Stimulated activated CD8-positive, alpha-beta memory T cell treated with anti-CD3 and anti-CD28 coated beads, Interleukin-7, amount 100 ng/mL, for 1 hour (primary cell): ENCODE measurements around the gene RNF121.

ENCODE experiments used
- DNase-seq, 2 donors: peaks; one replicate each; pipeline ENCODE4 v3.0.0-alpha.2; 2020; ENCODE audit warnings: low read depth in 2 of 2

The RNF121 gene

DNA sequence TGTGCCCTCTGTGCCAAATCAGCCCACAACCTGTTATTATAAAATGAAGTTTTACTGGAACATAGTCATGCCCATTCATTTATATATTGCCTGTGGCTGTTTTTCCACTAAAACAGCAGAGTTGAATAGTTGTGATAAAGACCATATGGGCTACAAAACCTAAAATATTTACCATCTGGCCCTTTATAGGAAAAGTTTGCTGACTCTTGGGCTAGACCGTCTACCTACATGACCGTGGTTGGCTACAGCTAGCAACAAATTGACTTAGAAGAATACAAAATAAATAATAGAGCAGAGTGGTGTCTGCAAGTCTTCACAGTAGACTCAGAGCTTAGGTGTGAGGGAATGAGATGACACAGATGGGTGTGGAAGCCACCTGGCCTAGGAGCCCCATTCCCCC lies 58.7 kb downstream of the RNF121 start:
- DNase-seq, result no peak

DNA sequence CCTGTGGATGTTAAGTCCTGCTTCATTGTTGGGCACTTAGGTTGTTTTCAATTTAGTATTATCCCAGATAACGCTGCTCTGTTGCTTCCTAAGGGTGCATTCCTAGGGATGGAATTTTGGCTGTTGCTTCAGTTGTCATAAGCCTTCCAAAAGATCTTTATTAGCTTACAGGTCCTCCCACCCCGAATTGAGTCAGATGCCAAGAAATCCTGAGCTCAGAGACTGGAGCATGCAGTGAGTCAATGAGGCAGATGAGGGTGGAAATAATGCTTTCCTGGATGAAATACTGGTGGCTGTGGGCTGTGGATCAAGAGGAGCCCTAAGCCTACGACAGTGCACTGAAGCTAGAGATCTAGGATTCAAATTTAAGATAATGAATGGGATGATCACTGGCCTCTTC lies 59.2 kb downstream of the RNF121 start:
- DNase-seq, result no peak

DNA sequence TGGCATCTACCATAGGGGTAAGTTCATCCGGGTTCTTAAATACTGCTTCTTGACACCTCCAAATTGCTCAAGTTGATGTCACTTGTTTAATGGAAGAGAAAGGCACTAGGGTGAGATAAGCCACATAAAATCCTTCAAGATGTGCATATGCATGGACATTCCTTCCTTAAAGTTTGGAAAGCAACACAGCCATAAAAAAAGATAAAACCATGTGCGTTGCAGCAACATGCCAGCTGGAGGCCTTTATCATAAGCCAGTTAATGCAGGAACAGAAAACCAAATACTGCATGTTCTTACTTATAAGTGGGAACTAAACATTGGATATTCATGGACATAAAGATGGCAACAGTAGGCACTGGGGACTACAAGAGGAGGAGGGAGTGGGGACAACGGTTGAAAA lies 61.9 kb downstream of the RNF121 start:
- DNase-seq, result no peak

GRCh38 chr11:71991494-71991893 lies 62.6 kb downstream of the RNF121 start:
- no peak for DNase-seq

DNA sequence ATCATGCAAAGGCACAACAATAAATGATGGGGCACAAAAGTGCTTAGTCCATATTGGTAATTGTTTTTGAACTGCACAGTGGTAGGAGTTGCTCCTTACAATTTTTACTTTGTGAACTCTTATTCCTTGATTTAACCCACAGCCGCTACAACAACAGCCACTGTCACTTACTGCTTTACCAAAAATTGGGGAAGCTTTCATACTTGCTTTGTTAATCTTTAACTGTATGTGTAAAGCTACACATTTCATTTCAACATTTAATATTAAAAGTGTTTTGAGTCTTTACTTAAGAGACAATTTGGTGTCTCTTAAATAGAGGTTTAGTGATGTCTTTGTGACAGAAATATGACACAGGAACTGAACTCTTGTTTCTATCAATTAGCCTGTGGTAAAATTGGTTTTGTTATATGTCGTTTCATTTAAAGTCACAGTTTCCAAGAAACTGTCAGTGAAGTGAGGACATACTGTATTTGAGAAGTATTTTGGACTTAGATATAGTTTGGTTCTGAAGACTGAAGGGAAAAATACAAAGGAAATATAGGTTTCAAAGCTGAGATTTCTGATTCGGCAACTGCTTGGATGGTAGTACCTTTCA lies 63.4 kb downstream of the RNF121 start:
- DNase-seq, result no peak

DNA sequence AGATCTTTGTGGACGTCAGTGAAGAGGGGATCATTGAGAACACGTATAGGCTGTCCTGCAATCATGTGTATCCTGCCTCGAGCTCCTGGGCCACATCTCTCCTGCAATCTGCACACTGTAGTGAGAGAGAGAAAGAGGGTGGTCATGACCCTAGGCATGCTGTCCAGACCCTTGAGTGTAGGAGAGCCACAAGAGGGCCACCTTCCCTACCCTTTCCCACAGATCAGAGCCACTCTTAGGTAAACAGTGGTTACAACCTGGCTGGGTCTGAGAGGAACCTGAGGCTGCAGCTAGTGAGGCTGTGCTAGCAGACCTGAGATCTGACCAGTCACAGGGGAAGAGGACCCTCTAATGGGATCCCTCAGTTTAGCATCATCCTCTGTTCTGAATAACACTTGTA lies 65.9 kb downstream of the RNF121 start:
- DNase-seq, result no peak

DNA sequence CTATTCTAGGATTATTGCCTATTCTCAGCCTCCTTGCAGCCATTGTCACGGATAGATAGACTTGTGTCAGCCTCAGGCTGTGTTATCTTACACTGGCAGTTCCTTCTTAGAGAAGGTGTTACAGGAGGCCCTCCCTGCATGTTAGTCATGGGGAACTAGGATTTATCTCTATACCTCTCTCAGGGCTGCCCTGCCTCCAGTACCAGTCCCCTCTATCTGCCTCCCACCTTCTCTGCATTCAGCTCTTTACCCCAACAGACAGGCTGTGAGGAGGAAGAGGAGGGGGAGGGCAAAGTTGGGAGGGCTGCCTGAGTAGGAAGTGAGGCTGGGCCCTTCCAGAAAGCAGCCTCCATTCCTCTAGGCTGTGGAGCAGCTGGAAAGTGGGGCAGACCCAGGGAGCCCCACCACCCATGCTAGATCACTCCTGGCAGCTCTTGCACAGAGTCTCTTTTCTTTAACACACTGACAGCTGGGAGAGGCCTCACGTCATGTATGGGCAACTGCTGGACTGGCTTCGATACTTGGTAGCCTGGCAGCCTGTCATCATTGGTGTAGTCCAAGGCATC lies 67.0 kb downstream of the RNF121 start:
- DNase-seq, result no peak

GRCh38 chr11:71996517-71996916 lies 67.7 kb downstream of the RNF121 start:
- DNase-seq, result no peak

DNA sequence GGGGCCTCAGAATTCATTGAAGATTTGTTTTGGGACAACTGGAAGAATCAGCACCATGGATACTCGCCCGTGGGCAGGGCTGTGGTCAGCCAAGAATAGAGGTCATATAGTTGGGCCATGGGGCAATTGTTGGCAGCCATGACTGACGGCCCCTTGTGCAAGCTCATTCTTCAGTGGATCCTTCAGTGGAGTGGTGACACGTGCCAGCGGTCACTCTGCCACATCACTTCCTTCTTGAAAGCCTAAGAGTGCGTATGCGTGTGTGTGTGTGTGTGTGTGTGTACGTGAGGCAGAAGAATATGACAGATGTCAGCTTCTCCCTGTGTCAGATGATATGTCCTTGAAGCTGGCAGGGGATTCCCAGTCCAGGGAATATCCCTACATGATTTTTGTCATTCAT lies 68.1 kb downstream of the RNF121 start:
- no peak for DNase-seq

DNA sequence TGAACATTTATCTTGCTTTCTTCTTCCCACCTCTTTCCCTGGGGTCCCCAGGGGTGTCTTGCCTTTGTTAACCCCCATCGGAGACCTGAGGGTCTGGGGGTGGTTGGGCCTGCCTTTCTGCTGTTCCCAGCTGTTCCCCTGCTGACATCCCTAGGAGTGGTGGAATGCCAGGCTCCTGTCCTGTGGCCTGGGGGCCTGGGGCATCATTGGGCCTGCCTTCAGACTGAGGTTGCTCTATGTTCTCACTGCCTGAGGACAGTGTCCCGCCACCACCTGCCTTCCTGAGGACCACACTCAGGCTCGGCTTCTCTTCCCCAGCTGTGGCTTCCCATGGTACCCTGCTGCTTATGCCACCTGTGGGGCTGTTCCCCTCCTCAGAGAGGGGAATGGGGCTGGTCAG lies 68.7 kb downstream of the RNF121 start:
- no peak for DNase-seq

- no peak for DNase-seq
Measured at GRCh38 chr11:71998061-71998460, 69.2 kb downstream of the RNF121 start.

DNA sequence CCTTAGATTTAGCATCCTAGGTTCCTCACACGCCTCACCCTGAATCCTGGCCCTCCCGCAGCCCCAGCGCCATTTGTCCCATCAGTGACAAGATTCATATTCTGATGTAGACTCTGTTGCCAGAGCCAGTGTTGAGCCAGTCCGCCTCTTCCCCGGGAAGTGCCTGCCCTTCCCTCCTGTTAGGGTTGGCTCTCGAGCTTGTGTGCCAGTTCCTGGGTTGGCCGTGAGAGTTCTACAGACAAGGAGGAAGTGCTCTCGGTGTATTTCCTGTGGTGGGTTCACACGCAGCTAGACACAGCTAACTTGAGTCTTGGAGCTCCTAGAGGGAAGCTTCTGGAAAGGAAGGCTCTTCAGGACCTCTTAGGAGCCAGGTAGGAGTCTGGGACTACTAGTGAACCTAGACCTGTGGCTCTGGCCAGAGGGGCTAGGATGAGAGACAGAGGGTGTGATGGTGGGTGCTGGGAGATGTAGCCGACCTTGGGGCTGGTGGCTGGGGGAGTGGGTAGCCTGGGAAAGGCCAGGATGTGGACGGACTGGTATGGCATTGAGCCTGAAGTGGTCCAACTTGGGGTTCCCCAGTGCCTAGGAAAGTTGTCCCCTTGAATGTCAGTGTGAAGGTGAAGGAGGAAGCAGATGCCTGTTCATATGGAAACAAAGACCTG lies 69.9 kb downstream of the RNF121 start, which contains the start of gene IL18BP:
Gene IL18BP (plus strand): TSS at position 261 of the 662 bp plus-strand sequence. CDS start 1,076 bp downstream, outside the sequence.
- no peak for DNase-seq

DNA sequence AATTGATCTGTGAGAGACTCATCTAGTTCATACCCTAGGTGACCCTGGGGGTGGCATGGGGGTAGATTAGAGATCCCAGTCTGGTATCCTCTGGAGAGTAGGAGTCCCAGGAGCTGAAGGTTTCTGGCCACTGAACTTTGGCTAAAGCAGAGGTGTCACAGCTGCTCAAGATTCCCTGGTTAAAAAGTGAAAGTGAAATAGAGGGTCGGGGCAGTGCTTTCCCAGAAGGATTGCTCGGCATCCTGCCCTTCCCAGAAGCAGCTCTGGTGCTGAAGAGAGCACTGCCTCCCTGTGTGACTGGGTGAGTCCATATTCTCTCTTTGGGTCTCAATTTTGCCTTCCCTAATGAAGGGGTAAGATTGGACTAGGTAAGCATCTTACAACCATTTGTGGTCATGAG lies 70.5 kb downstream of the RNF121 start:
- DNase-seq, result no peak

GRCh38 chr11:71999798-72000197 lies 71.0 kb downstream of the RNF121 start:
- DNase-seq, result no peak

GRCh38 chr11:72000202-72000867 lies 71.5 kb downstream of the RNF121 start:
- no peak for DNase-seq

DNA sequence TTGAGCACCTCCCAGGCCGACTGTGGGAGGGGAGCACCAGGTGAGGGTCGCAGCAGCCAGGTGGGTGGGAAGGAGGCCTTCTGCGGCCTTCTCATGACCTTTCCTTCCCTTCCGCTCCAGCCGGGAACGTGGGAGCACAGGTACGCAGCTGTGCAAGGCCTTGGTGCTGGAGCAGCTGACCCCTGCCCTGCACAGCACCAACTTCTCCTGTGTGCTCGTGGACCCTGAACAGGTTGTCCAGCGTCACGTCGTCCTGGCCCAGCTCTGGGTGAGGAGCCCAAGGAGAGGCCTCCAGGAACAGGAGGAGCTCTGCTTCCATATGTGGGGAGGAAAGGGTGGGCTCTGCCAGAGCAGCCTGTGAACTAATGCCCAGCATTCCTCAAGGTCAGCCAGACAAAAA lies 72.4 kb downstream of the RNF121 start:
- no peak for DNase-seq

- no peak for DNase-seq
Measured at GRCh38 chr11:72001834-72002591, 73.2 kb downstream of the RNF121 start.

- DNase-seq, result no peak
Measured at GRCh38 chr11:72002841-72003775, 74.3 kb downstream of the RNF121 start.

- no peak for DNase-seq
Measured at GRCh38 chr11:72003776-72004171, 74.9 kb downstream of the RNF121 start.

DNA sequence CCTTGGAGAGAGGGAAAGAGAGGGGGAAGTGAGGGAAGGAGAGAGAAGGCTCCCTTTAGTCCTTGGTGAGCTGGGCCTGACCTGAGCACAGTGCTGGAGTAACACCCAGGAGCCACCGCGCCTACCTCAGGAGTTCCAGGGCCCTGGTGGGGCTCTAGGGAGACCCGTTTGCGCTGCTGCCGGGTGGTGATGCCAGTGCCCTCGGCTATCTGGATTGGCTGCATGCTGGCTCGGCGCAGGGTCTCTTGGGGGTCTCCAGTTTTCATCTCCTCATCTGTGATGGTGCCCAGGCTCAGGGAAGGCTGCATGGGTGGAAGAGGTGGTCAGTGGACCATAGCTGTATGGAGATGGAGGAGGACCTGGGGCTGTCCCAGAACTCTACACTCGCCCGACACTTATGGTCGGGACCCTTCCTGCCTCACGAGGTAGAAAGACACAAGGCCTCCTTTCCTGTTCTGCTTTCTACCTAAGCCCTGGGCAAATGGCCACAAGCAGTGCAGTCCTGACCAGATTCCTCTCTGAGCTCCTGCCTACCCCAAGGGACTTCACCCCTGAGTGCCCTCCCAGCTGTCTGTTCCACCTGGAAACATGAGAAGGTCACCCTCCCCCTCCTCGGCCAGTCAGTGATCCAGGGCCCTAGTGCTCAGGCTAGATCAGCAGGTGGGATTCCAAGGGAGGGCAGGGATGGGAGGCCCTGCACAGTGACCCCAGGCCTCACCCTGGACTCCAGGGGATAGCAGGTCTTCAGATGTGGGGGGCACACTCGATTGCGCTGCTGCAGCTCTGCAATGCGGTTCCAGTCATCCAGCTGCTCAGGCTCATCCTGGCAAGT lies 75.9 kb downstream of the RNF121 start:
- DNase-seq, result no peak
